Mucosa of descending colon (tissue), 3 donors: ENCODE measurements around the gene RAPGEF3. TPM values are rescaled to one million over a fixed set of nuclear protein-coding genes. Genes with fewer than 3 reads are reported as not detected.

Source experiments
- ATAC-seq: fragments of 200-7000 bp; cut with Tn5 transposase; one replicate; pipeline ENCODE4 v1.9.1; 2020; ENCODE audit warnings: mild to moderate bottlenecking, moderate library complexity
- DNase-seq, 3 donors: peaks; one replicate each; pipeline ENCODE4 v3.0.0-alpha.2; 2020
- H3K36me3 ChIP-seq: fragments of 200-600 bp; one replicate; pipeline ENCODE4 v1.8.0; 2021; ENCODE audit warnings: low read depth, mild to moderate bottlenecking
- H3K4me1 ChIP-seq: fragments of 200-600 bp; one replicate; pipeline ENCODE4 v1.8.0; 2021; ENCODE audit warnings: low read depth, mild to moderate bottlenecking
- H3K4me3 ChIP-seq: fragments of 200-600 bp; one replicate; pipeline ENCODE4 v1.8.0; 2021; ENCODE audit warnings: mild to moderate bottlenecking
- H3K9me3 ChIP-seq: fragments of 200-600 bp; one replicate; pipeline ENCODE4 v1.8.0; 2021; ENCODE audit warnings: mild to moderate bottlenecking
- intact Hi-C, 2 donors: fragments of 100-400 bp; cut with DNase I in 1 of 2; cut with micrococcal nuclease in 1 of 2; formaldehyde crosslinking; loops; one replicate each; pipeline versions ENCODE4 v1.11.0 to v1.11.1; 2022; cut with DNase I, micrococcal nuclease
- total RNA-seq, 3 donors: library from RNA; stranded (reverse); fragmentation: NEBNext Ultra II Directional in 2 of 3; extraction: Animal tissue kit (Norgen Biotek cat#: 25700) in 2 of 3; gene quantifications; one replicate each; pipeline versions ENCODE4 v1.2.1 to v1.2.4, GENCODE V29; 2021 to 2023
- TF ChIP-seq, protein P1 (sequence below): fragments of 200-600 bp; IDR thresholded peaks from one replicate; pipeline ENCODE4 v1.8.0; 2022; ENCODE audit warnings: antibody characterized with exemption, mild to moderate bottlenecking
- donor health status: DM: no; HTN: no; CAD: no; lungs with moderate emphysema.
- donor health status: DM: no; HTN: no; CAD: no.
- donor health status: DM: no; HTN: yes; CAD: no.

The RAPGEF3 gene
- total RNA-seq, 3 donors from 2014 or later = 9.5 to 15.6 (median 11.4) TPM

GRCh38 chr12:47799357-47799955, 40.8 kb upstream of the RAPGEF3 start:
- no peak overlapping the region for H3K4me3 ChIP-seq
- ATAC-seq (no peak), DNase-seq (no peak)
- intact Hi-C loops = loop anchor here in 1 of 2 donors (5.0 kb wide), 1 partner anchor 43 kb away; no protein-coding TSS in a partner anchor
- TF ChIP-seq, protein P1, sequence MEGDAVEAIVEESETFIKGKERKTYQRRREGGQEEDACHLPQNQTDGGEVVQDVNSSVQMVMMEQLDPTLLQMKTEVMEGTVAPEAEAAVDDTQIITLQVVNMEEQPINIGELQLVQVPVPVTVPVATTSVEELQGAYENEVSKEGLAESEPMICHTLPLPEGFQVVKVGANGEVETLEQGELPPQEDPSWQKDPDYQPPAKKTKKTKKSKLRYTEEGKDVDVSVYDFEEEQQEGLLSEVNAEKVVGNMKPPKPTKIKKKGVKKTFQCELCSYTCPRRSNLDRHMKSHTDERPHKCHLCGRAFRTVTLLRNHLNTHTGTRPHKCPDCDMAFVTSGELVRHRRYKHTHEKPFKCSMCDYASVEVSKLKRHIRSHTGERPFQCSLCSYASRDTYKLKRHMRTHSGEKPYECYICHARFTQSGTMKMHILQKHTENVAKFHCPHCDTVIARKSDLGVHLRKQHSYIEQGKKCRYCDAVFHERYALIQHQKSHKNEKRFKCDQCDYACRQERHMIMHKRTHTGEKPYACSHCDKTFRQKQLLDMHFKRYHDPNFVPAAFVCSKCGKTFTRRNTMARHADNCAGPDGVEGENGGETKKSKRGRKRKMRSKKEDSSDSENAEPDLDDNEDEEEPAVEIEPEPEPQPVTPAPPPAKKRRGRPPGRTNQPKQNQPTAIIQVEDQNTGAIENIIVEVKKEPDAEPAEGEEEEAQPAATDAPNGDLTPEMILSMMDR = no peak
- H3K36me3 ChIP-seq = no peaks in the 10 kb centered on the region
- H3K9me3 ChIP-seq = no peaks in the 10 kb centered on the region
- H3K4me1 ChIP-seq = peaks cover 14% of the 10 kb centered on the region

GRCh38 chr12:47798382-47798948, 39.8 kb upstream of the RAPGEF3 start:
- no peaks in the 10 kb centered on the region for H3K36me3 ChIP-seq
- intact Hi-C loops = loop anchor here in 1 of 2 donors (5.0 kb wide), 1 partner anchor 44 kb away; no protein-coding TSS in a partner anchor
- ATAC-seq = no peak
- H3K9me3 ChIP-seq = no peaks in the 10 kb centered on the region
- H3K4me1 ChIP-seq = peaks cover 14% of the 10 kb centered on the region
- DNase-seq = no peak
- TF ChIP-seq, protein P1 = no peak
- H3K4me3 ChIP-seq = no peak overlapping the region

GRCh38 chr12:47797441-47797840, 38.8 kb upstream of the RAPGEF3 start:
- intact Hi-C loops = loop anchor here in 1 of 2 donors (5.0 kb wide), 1 partner anchor 45 kb away; no protein-coding TSS in a partner anchor
- Histone ChIP-seq H3K4me1 (peaks cover 3% of the 10 kb centered on the region), H3K9me3 (no peaks in the 10 kb centered on the region), H3K36me3 (no peaks in the 10 kb centered on the region), H3K4me3 (no peak overlapping the region)
- peak in 1 of 3 donors; percentile 47 for DNase-seq
- TF ChIP-seq, protein P1 = no peak
- peak; percentile 46 for ATAC-seq

- Histone ChIP-seq H3K9me3 (no peaks in the 10 kb centered on the region), H3K4me1 (no peaks in the 10 kb centered on the region), H3K4me3 (no peak overlapping the region), H3K36me3 (no peaks in the 10 kb centered on the region)
- ATAC-seq (no peak), DNase-seq (no peak)
- TF ChIP-seq, protein P1 = no peak
- intact Hi-C loops = loop anchor here in 1 of 2 donors (5.0 kb wide), 1 partner anchor 46 kb away; no protein-coding TSS in a partner anchor
Measured at GRCh38 chr12:47795814-47796411, 37.2 kb upstream of the RAPGEF3 start.

- Histone ChIP-seq H3K9me3 (no peaks in the 10 kb centered on the region), H3K36me3 (no peaks in the 10 kb centered on the region), H3K4me3 (no peak overlapping the region), H3K4me1 (no peaks in the 10 kb centered on the region)
- intact Hi-C loops = loop anchor here in 1 of 2 donors (5.0 kb wide), 1 partner anchor 47 kb away; no protein-coding TSS in a partner anchor
- TF ChIP-seq, protein P1 = no peak
- DNase-seq (no peak), ATAC-seq (no peak)
Measured at GRCh38 chr12:47795121-47795813, 36.6 kb upstream of the RAPGEF3 start.
